HepG2 (cell line): ENCODE measurements around the gene PPP1R8. TPM values are rescaled to one million over a fixed set of nuclear protein-coding genes. Genes with fewer than 3 reads are reported as not detected.

Experiments used
- ATAC-seq: fragments of 200-7000 bp; cut with Tn5 transposase; 3 replicates; pipeline ENCODE4 v1.9.1; 2020; ENCODE audit warnings: mild to moderate bottlenecking, moderate library complexity
- BruUV-seq: library from RNA; stranded (reverse); fragments of 400-500 nt; replicated peaks from 2 replicates; lab custom pipeline; 2021; lab: Mats Ljungman, UMichigan
- CTCF ChIA-PET: fragments of 300-600 bp; formaldehyde crosslinking; extraction: SDS; loops from one replicate; lab custom pipeline; 2021; ENCODE audit warnings: low total read pairs, inconsistent platforms, low intra/inter-chr PET ratio; lab: Yijun Ruan, JAX
- POLR2A ChIA-PET: fragments of 350-600 bp; sonication (Branson Sonifier 250); formaldehyde crosslinking; loops from one replicate; lab custom pipeline; 2020; ENCODE audit warnings: antibody characterized with exemption, inconsistent platforms; lab: Yijun Ruan, JAX
- DNase-seq: peaks from one replicate; pipeline ENCODE4 v3.0.0-alpha.2; 2015; ENCODE audit warnings: low spot score
- FAIRE-seq: peaks from 3 replicates; lab custom pipeline; 2011; peaks lifted over from hg19 to GRCh38; lab: Jason Lieb, UNC
- H2AFZ ChIP-seq: one replicate; pipeline ENCODE4 v1.6.1; 2011; ENCODE audit warnings: low read length, inconsistent platforms
- H3K27ac ChIP-seq: fragments of 300-600 bp; 3 replicates; pipeline ENCODE4 v1.8.0; 2011; ENCODE audit warnings: mixed run types, mild to moderate bottlenecking, mixed read lengths, low read length, inconsistent platforms; ENCODE audit not compliant: insufficient read depth; ENCODE audit errors: extremely low read length
- H3K27me3 ChIP-seq, 2 experiments: fragments of 200-600 bp in 1 of 2; 2 replicates in 1 of 2; 3 replicates in 1 of 2; pipeline versions ENCODE4 v1.6.0 to v1.8.0; 2011; ENCODE audit warnings: low read length in 2 of 2, mild to moderate bottlenecking in 2 of 2, moderate library complexity in 2 of 2, inconsistent platforms in 1 of 2; ENCODE audit not compliant: insufficient read depth in 2 of 2, control insufficient read depth in 1 of 2
- H3K36me3 ChIP-seq, 2 experiments: fragments of 200-600 bp in 1 of 2; replicated peaks in 1 of 2; 2 replicates in 1 of 2; 3 replicates in 1 of 2; pipeline versions ENCODE4 v1.5.1 to v1.8.0; 2011; ENCODE audit warnings: low read length in 2 of 2, inconsistent platforms in 1 of 2; ENCODE audit not compliant: insufficient read depth in 2 of 2, control insufficient read depth in 1 of 2
- H3K4me1 ChIP-seq: 2 replicates; pipeline ENCODE4 v1.5.1; 2012; ENCODE audit warnings: low read length, inconsistent platforms; ENCODE audit not compliant: insufficient read depth
- H3K4me2 ChIP-seq: 2 replicates; pipeline ENCODE4 v1.6.0; 2011; ENCODE audit warnings: low read depth, low read length, inconsistent platforms
- H3K4me3 ChIP-seq, 3 experiments: fragments of 200-600 bp in 1 of 3; sonication (generic), shearing (Covaris generic) in 1 of 3; replicated peaks in 1 of 3; 2 replicates each; pipeline ENCODE4 v1.5.1; 2011 to 2016; ENCODE audit warnings: low read length in 3 of 3, inconsistent platforms in 2 of 3, low read depth in 2 of 3, mild to moderate bottlenecking in 2 of 3, control low read depth in 1 of 3, mixed read lengths in 1 of 3; ENCODE audit not compliant: insufficient read depth in 1 of 3
- H3K79me2 ChIP-seq: one replicate; pipeline ENCODE4 v1.6.1; 2011; ENCODE audit warnings: low read length, inconsistent platforms; ENCODE audit not compliant: insufficient read depth
- H3K9ac ChIP-seq: 2 replicates; pipeline ENCODE4 v1.6.0; 2011; ENCODE audit warnings: mild to moderate bottlenecking, low read depth, low read length, inconsistent platforms; ENCODE audit not compliant: insufficient read depth
- H3K9me3 ChIP-seq: 2 replicates; pipeline ENCODE4 v1.5.1; 2012; ENCODE audit warnings: mild to moderate bottlenecking, low read length
- H4K20me1 ChIP-seq: 2 replicates; pipeline ENCODE4 v1.6.0; 2011; ENCODE audit warnings: inconsistent platforms, mild to moderate bottlenecking, low read length, moderate library complexity; ENCODE audit not compliant: insufficient read depth
- ATRX ChIP-seq: sonication (generic); formaldehyde crosslinking; IDR thresholded peaks from 2 replicates; pipeline ENCODE4 v1.4.0; 2020; ENCODE audit warnings: missing genetic modification reagents, borderline replicate concordance
- KIAA2018 ChIP-seq: sonication (generic); formaldehyde crosslinking; IDR thresholded peaks from 2 replicates; pipeline ENCODE4 v1.5.0; 2020; ENCODE audit warnings: mild to moderate bottlenecking, missing genetic modification reagents, borderline replicate concordance
- MEF2D ChIP-seq: sonication (generic); formaldehyde crosslinking; IDR thresholded peaks from 2 replicates; pipeline ENCODE4 v1.5.1; 2020; ENCODE audit warnings: mild to moderate bottlenecking, missing genetic modification reagents
- NFIC ChIP-seq: IDR thresholded peaks from 2 replicates; pipeline ENCODE4 v1.6.1; 2012; ENCODE audit warnings: mild to moderate bottlenecking, low read length, inconsistent platforms
- REPIN1 ChIP-seq: sonication (generic); formaldehyde crosslinking; IDR thresholded peaks from 2 replicates; pipeline ENCODE4 v1.8.0; 2022; ENCODE audit warnings: missing genetic modification reagents, low read depth, mild to moderate bottlenecking, borderline replicate concordance
- SRSF4 ChIP-seq: fragments of 200-400 bp; formaldehyde crosslinking; IDR thresholded peaks from one replicate; pipeline ENCODE4 v1.6.1; 2018; ENCODE audit warnings: mild to moderate bottlenecking, low read depth, low read length, moderate library complexity; ENCODE audit not compliant: poor library complexity, severe bottlenecking
- TBP ChIP-seq: sonication (generic); formaldehyde crosslinking; IDR thresholded peaks from 2 replicates; pipeline ENCODE4 v1.5.0; 2020; ENCODE audit warnings: missing genetic modification reagents
- ZMYM3 ChIP-seq: sonication (generic); formaldehyde crosslinking; IDR thresholded peaks from 2 replicates; pipeline ENCODE4 v1.5.1; 2020; ENCODE audit warnings: mild to moderate bottlenecking, missing genetic modification reagents
- ZNF101 ChIP-seq: sonication (generic); formaldehyde crosslinking; IDR thresholded peaks from 2 replicates; pipeline ENCODE4 v1.4.0; 2020; ENCODE audit warnings: mild to moderate bottlenecking, low read depth, missing genetic modification reagents, borderline replicate concordance
- ZNF263 ChIP-seq: sonication (generic); formaldehyde crosslinking; IDR thresholded peaks from 2 replicates; pipeline ENCODE4 v1.4.0; 2020; ENCODE audit warnings: missing genetic modification reagents
- ZNF563 ChIP-seq: sonication (generic); formaldehyde crosslinking; IDR thresholded peaks from 2 replicates; pipeline ENCODE4 v1.8.0; 2022; ENCODE audit warnings: mild to moderate bottlenecking, moderate library complexity, missing genetic modification reagents
- ZNF678 ChIP-seq: sonication (generic); formaldehyde crosslinking; IDR thresholded peaks from 2 replicates; pipeline ENCODE4 v1.4.0; 2020; ENCODE audit warnings: mild to moderate bottlenecking, missing genetic modification reagents
- ZNF704 ChIP-seq: sonication (generic); formaldehyde crosslinking; IDR thresholded peaks from 2 replicates; pipeline ENCODE4 v1.8.1; 2023; ENCODE audit warnings: mild to moderate bottlenecking, inconsistent platforms, moderate library complexity, missing genetic modification reagents, borderline replicate concordance
- ZNF724P ChIP-seq: sonication (generic); formaldehyde crosslinking; IDR thresholded peaks from 2 replicates; pipeline ENCODE4 v1.8.0; 2022; ENCODE audit warnings: missing genetic modification reagents, borderline replicate concordance
- WGBS: methylation state at CpG from one replicate; pipeline ENCODE4 v1.1.6; 2017; ENCODE audit warnings: low lambda C conversion rate; 5-methylcytosine and 5-hydroxymethylcytosine counted together
- in situ Hi-C: cut with HindIII; loops from 2 replicates; pipeline ENCODE4 v1.10.0; 2017; ENCODE audit warnings: low pct_unique_long_range_greater_than_20kb; ENCODE audit not compliant: extremely low pct_ligation_motif_present
- intact Hi-C: fragments of 100-400 bp; cut with micrococcal nuclease; formaldehyde crosslinking; loops from one replicate; pipeline ENCODE4 v1.10.0; 2022; ENCODE audit not compliant: unreplicated experiment
- polyA plus RNA-seq, 8 experiments: library from polyadenylated mRNA; depleted of rRNA in 3 of 8; stranded (reverse) in 7 of 8; unstranded in 1 of 8; fragments of >200 nt; fragmentation: Illumina TruSeq in 4 of 8; extraction: Trizol in 4 of 8; gene quantifications; 2 replicates each; pipeline versions ENCODE4 v1.2.1 to v1.2.3, GENCODE V29; 2011 to 2016; ENCODE audit warnings: low read depth in 4 of 8, missing spikeins in 1 of 8, mixed read lengths in 1 of 8; ENCODE audit not compliant: insufficient read depth in 1 of 8
- total RNA-seq, 5 experiments: library from RNA; depleted of rRNA; stranded (reverse); fragments of >200 nt; fragmentation: Illumina TruSeq; extraction: Trizol; gene quantifications; 2 replicates each; pipeline ENCODE4 v1.2.3, GENCODE V29; 2016; ENCODE audit warnings: low read depth in 1 of 5

The PPP1R8 gene
- total and polyA plus RNA-seq, 2 of the 13 experiments (the other 11 are each of a cell fraction or from before 2014, with no cell fraction given): 38.3 to 62.2 TPM

GRCh38 chr1:27864264-27864895 is 33.8 kb downstream of the PPP1R8 start (continued):
- no peak for TF ChIP-seq NFIC

GRCh38 chr1:27865821-27866220 is 35.2 kb downstream of the PPP1R8 start:
- H3K4me2 ChIP-seq: no peak overlapping the region
- H4K20me1 ChIP-seq: no peaks in the 10 kb centered on the region
- no peak for ATAC-seq
- FAIRE-seq: no peak
- ChIA-PET CTCF (no interaction called here), POLR2A (no interaction called here)
- H3K36me3 ChIP-seq: no peaks in the 10 kb centered on the region
- in situ Hi-C loops (loop anchor here (10.0 kb wide), 1 partner anchor 339 kb away; no protein-coding TSS in a partner anchor), intact Hi-C loops (loop anchor here (10.0 kb wide), 1 partner anchor 59 kb away; no protein-coding TSS in a partner anchor)
- no peaks in the 10 kb centered on the region for H3K27me3 ChIP-seq
- H3K9me3 ChIP-seq: no peaks in the 10 kb centered on the region
- no TSS peak for BruUV-seq
- no peak overlapping the region for H3K4me3 ChIP-seq
- WGBS: 85% methylated on average over 10 of the region's 10 CpGs
- H3K27ac ChIP-seq: no peak overlapping the region
- peaks cover 35% of the 10 kb centered on the region for H3K4me1 ChIP-seq
- H2AFZ ChIP-seq: no peak overlapping the region
- H3K9ac ChIP-seq: no peak overlapping the region
- no peaks in the 10 kb centered on the region for H3K79me2 ChIP-seq
- TF ChIP-seq KIAA2018 (CRISPR knock-in tag) (no peak), REPIN1 (no peak), ATRX (no peak), ZNF263 (CRISPR knock-in tag) (no peak), SRSF4 (no peak), ZNF724P (no peak), ZNF101 (CRISPR knock-in tag) (no peak), ZNF563 (CRISPR knock-in tag) (no peak), TBP (CRISPR knock-in tag) (no peak), ZNF678 (CRISPR knock-in tag) (no peak), MEF2D (CRISPR knock-in tag) (no peak), ZMYM3 (no peak), ZNF704 (CRISPR knock-in tag) (no peak)
- no peak for DNase-seq
